GM18511 (cell line): ENCODE results near the gene PARP9.
"Not testable (repeated sequence)": the region's sequence is repeated elsewhere in the genome, so short reads cannot be mapped to it uniquely, and the experiment has no call there.

ENCODE experiments used
- ATAC-seq: cut with Tn5 transposase; IDR thresholded peaks from one replicate; pipeline ENCODE4 v1.9.1; 2021; ENCODE audit warnings: mild to moderate bottlenecking, moderate library complexity; ENCODE audit not compliant: unreplicated experiment

The PARP9 gene

GRCh38 chr3:122576174-122576940 is 12.3 kb upstream of the PARP9 start:
- ATAC-seq = peak; percentile 80

GRCh38 chr3:122572940-122573412 is 8.9 kb upstream of the PARP9 start:
- peak; percentile 31 for ATAC-seq

- ATAC-seq = no peak
These were observed 4.7 kb upstream of the PARP9 start for GRCh38 chr3:122568755-122569154.

- ATAC-seq = not testable (repeated sequence)
These were observed 4.0 kb upstream of the PARP9 start for GRCh38 chr3:122568131-122568530.

GRCh38 chr3:122563717-122564025 is 429 bp downstream of the PARP9 start:
- peak; percentile 18 for ATAC-seq

- ATAC-seq = no peak
These were observed 980 bp downstream of the PARP9 start for GRCh38 chr3:122562923-122563716.

GRCh38 chr3:122560680-122561079 is 3.4 kb downstream of the PARP9 start:
- ATAC-seq = no peak

GRCh38 chr3:122559906-122560305 is 4.2 kb downstream of the PARP9 start:
- no peak for ATAC-seq

- ATAC-seq = no peak
These were observed 5.5 kb downstream of the PARP9 start for GRCh38 chr3:122558605-122559004.

GRCh38 chr3:122557356-122557755 is 6.7 kb downstream of the PARP9 start:
- no peak for ATAC-seq

- ATAC-seq = no peak
These were observed 8.6 kb downstream of the PARP9 start for GRCh38 chr3:122555275-122556071.

- ATAC-seq = no peak
These were observed 10.9 kb downstream of the PARP9 start for GRCh38 chr3:122553171-122553570.

GRCh38 chr3:122548619-122549018 is 15.5 kb downstream of the PARP9 start:
- ATAC-seq = no peak

GRCh38 chr3:122548076-122548475 is 16.0 kb downstream of the PARP9 start:
- ATAC-seq = no peak

- ATAC-seq = no peak
These were observed 17.9 kb downstream of the PARP9 start for GRCh38 chr3:122546151-122546550.

GRCh38 chr3:122538956-122539490 is 25.1 kb downstream of the PARP9 start:
- ATAC-seq = no peak

GRCh38 chr3:122536632-122537001 is 27.5 kb downstream of the PARP9 start:
- no peak for ATAC-seq

- ATAC-seq = no peak
These were observed 28.0 kb downstream of the PARP9 start for GRCh38 chr3:122535964-122536631.

GRCh38 chr3:122533931-122534334 is 30.2 kb downstream of the PARP9 start:
- peak; percentile 100 for ATAC-seq

GRCh38 chr3:122533480-122533879 is 30.6 kb downstream of the PARP9 start:
- peak; percentile 18 for ATAC-seq

- ATAC-seq = no peak
These were observed 33.9 kb downstream of the PARP9 start for GRCh38 chr3:122530164-122530563.
